Stimulated activated CD8-positive, alpha-beta memory T cell treated with anti-CD3 and anti-CD28 coated beads, Interleukin-12 subunit alpha, Interleukin-12 subunit beta, amount 100 ng/mL, for 1 hour (primary cell): ENCODE data around the gene CPE.

Experiments
- DNase-seq: peaks from one replicate; pipeline ENCODE4 v3.0.0-alpha.2; 2020; ENCODE audit warnings: low read depth

The CPE gene

GRCh38 chr4:165512424-165512823 lies 133.6 kb downstream of the CPE start:
- DNase-seq = no peak

DNA sequence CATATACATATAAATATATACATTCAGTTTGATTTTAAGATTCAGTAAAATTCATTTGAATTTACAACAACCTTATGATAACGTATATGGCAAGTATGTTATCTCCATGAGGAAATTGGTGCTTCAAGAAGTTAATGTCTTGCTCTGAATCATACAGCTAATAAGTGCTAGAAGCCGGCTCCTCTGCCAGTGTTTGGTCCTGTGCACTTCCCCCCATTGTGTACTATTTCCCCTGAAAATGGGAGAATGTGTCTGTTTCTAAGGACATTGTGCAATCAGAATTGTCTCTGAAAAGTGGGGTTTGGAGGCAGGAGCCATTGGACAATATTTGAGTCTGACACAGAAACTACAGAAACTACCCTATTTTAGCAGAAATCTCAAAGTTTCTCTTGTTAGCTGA lies 135.9 kb downstream of the CPE start:
- no peak for DNase-seq

DNA sequence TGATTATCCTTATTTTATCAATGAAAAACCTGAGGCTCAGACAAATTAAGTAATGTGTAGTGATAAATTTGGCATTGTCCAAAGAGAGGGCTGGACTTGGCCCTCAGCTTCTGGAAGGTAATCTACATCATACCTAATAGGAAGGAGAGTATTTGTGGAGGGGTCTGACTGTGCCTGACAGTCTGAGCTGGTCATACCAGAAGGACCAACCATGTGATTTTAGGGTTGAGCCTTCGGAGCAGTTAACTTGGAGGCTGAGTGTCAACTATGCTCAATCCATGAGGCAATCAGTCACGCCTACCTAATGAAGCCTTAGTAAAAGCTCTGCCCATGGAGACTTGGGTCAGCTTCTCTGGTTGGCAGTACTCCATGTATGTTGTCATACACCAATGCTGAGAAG lies 136.4 kb downstream of the CPE start:
- DNase-seq = no peak

- DNase-seq = no peak
These were observed 137.5 kb downstream of the CPE start for GRCh38 chr4:165516281-165516833.

GRCh38 chr4:165517216-165517615 lies 138.4 kb downstream of the CPE start:
- DNase-seq = no peak

GRCh38 chr4:165518024-165518616 lies 139.3 kb downstream of the CPE start:
- no peak for DNase-seq

GRCh38 chr4:165518686-165519085 lies 139.9 kb downstream of the CPE start:
- DNase-seq = no peak

DNA sequence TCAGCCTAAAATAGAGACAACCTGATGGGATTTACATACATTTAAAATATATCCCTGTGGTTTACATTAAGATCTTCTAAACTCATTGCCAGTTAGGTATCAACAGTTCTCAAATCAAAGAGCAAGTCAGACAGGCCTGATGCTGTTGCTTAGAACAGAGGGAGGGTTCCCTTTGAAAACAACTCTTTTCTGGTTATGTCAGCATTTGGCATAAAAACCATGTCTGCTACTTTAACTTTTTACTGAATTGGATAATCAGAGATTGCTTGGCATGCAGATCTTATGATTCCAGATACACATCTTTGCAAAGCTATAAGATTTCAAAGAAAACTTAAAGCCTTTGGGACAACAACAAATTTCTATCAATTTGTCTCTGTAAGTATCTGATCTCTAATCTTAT lies 140.8 kb downstream of the CPE start:
- DNase-seq = no peak

DNA sequence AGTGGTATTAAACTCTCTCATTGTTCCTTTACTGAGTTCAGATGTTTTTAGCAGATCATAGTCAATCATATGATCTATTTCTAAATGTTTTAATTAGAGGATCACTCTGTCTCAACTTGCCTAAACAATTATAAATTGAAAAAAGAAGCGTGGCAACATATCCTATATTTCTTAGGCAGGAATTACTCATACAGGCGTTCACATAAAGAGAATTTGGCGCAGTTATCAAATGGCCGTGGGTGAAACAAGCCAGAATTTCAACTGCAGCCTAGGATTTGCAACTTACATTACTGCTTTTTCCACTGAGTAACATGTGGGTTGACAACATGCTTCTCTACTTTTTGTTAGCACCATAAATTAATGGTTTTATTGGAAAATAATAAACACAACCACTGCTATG lies 141.3 kb downstream of the CPE start:
- no peak for DNase-seq

DNA sequence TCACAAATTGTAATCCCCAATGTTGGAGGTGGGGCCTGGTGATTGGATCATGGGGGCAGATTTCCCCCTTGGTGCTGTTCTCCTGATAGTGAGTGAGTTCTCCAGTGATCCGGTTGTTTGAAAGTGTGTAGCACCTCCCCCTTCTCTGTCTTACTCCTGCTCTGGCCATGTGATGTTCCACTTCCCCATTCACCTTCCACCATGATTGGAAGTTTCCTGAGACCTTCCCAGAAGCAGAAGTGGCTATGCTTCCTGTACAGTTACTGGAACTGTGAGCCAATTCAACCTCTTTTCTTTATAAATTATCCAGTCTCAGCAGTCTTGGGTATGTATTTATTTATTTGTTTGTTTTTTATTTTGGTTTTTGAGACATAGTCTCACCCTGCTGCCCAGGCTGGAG lies 143.2 kb downstream of the CPE start:
- DNase-seq = no peak

GRCh38 chr4:165524532-165525190 lies 145.9 kb downstream of the CPE start:
- DNase-seq = no peak

DNA sequence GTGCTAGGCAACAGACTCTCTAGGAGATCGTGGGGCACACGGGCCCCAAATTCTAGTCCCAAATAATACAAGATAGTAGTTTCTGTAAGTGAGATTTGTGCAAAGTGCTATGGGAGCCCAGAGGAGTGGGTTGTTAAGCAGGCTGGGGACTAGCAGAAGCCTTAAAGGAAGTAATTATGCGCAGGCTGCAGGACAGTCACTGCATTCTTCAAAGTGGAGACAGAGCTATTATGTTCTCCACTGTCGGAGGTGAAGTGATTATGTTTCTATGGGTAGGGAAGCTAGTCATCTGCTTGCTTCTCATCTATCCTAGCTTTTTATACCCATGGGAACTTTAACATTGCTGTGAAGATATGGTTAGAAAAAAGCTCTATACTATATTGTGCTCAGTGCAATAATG lies 154.2 kb downstream of the CPE start:
- DNase-seq = no peak

DNA sequence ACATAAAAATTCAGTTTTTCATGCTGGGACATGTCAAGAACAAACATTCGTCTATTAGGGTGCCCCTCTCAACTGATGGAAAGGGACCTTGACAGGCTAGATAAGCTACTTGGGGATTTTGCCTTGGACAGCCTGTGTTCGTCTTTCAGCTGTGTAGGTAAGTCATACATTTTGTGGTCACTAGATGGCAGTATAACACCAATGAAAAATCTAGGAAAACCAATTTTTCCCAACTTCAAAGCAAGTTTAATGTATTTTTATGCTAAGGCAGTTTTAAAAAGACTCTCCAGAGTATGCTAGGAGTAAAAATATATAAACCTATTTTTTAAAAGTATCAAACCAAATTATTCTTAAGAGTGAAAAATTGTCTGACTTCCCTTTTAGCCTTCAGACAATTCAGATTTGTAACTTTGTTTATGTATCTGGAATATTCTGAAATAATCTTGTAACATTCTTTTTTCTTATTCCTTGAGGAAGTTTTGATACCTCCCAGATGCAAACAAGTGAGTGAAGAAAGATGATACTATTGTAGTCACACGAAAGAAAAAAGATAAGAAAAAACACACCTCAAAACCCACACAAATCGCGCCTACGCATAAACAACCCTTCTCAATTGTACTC lies 158.3 kb downstream of the CPE start:
- DNase-seq = no peak

DNA sequence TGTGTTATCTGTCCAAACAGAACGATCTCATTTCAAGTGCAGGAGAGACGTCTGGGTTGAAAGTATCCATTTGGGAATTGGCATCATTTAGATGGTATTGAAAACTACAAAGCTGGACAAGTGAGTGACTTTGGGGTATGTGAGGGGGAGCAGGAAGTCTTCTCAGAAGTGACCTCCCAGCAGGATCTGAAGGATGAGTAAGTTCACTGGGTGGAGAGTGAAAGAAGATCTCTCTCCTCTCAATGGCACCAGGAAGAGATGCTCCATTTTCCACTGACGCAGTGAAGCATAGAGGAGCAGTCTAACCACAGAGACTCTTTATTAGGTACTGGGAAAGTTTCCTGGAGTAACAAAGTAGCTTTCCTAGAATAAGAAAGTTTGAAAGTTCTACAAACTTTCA lies 161.0 kb downstream of the CPE start:
- no peak for DNase-seq

GRCh38 chr4:165540206-165540830 lies 161.5 kb downstream of the CPE start:
- no peak for DNase-seq

GRCh38 chr4:165541851-165542459 lies 163.1 kb downstream of the CPE start:
- DNase-seq = no peak

GRCh38 chr4:165542476-165542875 lies 163.7 kb downstream of the CPE start:
- no peak for DNase-seq
